ENCODE results near the gene SPOP. TPM values are rescaled to one million over a fixed set of nuclear protein-coding genes. Genes with fewer than 3 reads are reported as not detected.
A peak's percentile ranks its signal among the peaks of the same experiment; 100 is the strongest.

Gene SPOP
- total and polyA plus RNA-seq, 9 of the 15 experiments (the other 6 are each of a cell fraction or from before 2014, with no cell fraction given), result 34.2 to 65.9 (median 39.7) TPM

GRCh38 chr17:49694847-49695697 lies 17.2 kb upstream of the SPOP start:
- Histone ChIP-seq H3K4me1 (replicated peaks in 1 of 2; ENCODE audit: control insufficient read depth in 2 of 2, insufficient read depth in 2 of 2, low read length in 2 of 2) (peaks cover 0 to 4% of the 10 kb centered on the region in 2 experiments; a peak in 1 of 5 replicates), H4K20me1 (replicated peaks; ENCODE audit: control insufficient read depth, insufficient read depth, low read length) (no peaks in the 10 kb centered on the region; the same call in 1 of the 2 replicates), H3K79me2 (ENCODE audit: control insufficient read depth, insufficient read depth, low read length) (no peaks in the 10 kb centered on the region), H2AFZ (ENCODE audit: low read depth, low read length) (peak overlapping the region; percentile 66), H3K4me2 (ENCODE audit: insufficient read depth, low read length) (no peak overlapping the region), H3K9ac (ENCODE audit: insufficient read depth in 1 of 2, low read depth in 2 of 2, low read length in 2 of 2) (0 out of 4 replicates have a peak overlapping the region, but pooled peaks of 1 of the 2 experiments have one; percentile 49), H3K4me3 (no peak overlapping the region), H3K9me3 (replicated peaks; ENCODE audit: control insufficient read depth, insufficient read depth, low read depth, low read length) (no peaks in the 10 kb centered on the region), H3K36me3 (ENCODE audit: control insufficient read depth, insufficient read depth, low read length) (peaks cover under 1% of the 10 kb centered on the region; the same call in 1 of the 3 replicates), H3K9me1 (ENCODE audit: control insufficient read depth, insufficient read depth, low read length) (no peaks in the 10 kb centered on the region), H3K27ac (ENCODE audit: extremely low read depth, low read depth, low read length) (no peak overlapping the region), H3K27me3 (ENCODE audit: control insufficient read depth in 2 of 2, insufficient read depth in 2 of 2, low read length in 2 of 2) (no peaks in the 10 kb centered on the region; a peak in 1 of 5 replicates)
- POLR2A ChIA-PET, result interaction anchor here (0.6 to 2.0 kb wide), 6 partner anchors 12 to 204 kb away, joined by 3 to 5 read pairs (median 4); partner anchors contain the start of gene SLC35B1
- intact Hi-C loops (cut with micrococcal nuclease) (loop anchor here (1.0 to 10.0 kb wide), 3 partner anchors 125 to 302 kb away; partner anchors contain the start of genes DLX3 and PHB1), in situ Hi-C loops (cut with MboI) (loop anchor here (5.0 kb wide), 2 partner anchors 123 to 283 kb away; partner anchors contain the start of gene PHB1)
- FAIRE-seq (peak; percentile 78), DNase-seq (ENCODE audit: extremely low read depth in 1 of 4, low spot score in 3 of 4) (peak; percentile 57 to 68 (median 60)), ATAC-seq (peak; percentile 64)
- 27% methylated on average over 16 of the region's 16 CpGs for WGBS (ENCODE audit: insufficient coverage, low coverage, missing lambda C conversion rate)
- CTCF ChIA-PET (ENCODE audit: low intra/inter-chr PET ratio), result interaction anchor here (0.8 to 8.1 kb wide), 6 partner anchors 13 to 399 kb away, joined by 3 to 167 read pairs (median 14); partner anchors contain the start of genes NXPH3 and SLC35B1
- no TSS peak for BruUV-seq (replicated peaks)
- TF ChIP-seq ZNF140 (CRISPR knock-in tag; IDR thresholded peaks at IDR 0.05) (no peak), E2F3 (CRISPR knock-in tag; IDR thresholded peaks at IDR 0.05) (no peak), KLF10 (CRISPR knock-in tag; IDR thresholded peaks at IDR 0.05) (no peak), CHD7 (IDR thresholded peaks at IDR 0.05; ENCODE audit: low read depth, low read length) (no peak), ZFX (CRISPR knock-in tag; IDR thresholded peaks at IDR 0.05) (0 out of 2 replicates have a peak, but pooled peaks have one; percentile 9), NFATC3 (IDR thresholded peaks at IDR 0.05) (no peak), SAP30 (IDR thresholded peaks at IDR 0.05; ENCODE audit: borderline replicate concordance, insufficient read depth, low read depth, low read length, poor library complexity, severe bottlenecking) (no peak)
